SK-N-SH treated with all-trans-retinoic acid at 6 μM for 48 hours (cell line): ENCODE data around the gene TNPO3.

Source experiments
- CSDC2 ChIP-seq: fragments of 250-450 bp; sonication (Bioruptor Pico); IDR thresholded peaks from 2 replicates; pipeline ENCODE4 v1.5.0; 2020; ENCODE audit warnings: mild to moderate bottlenecking, moderate library complexity
- SNAI2 ChIP-seq: fragments of 250-450 bp; sonication (Bioruptor Pico); IDR thresholded peaks from 2 replicates; pipeline ENCODE4 v1.5.0; 2020; ENCODE audit warnings: mild to moderate bottlenecking, moderate library complexity
- TF ChIP-seq, protein P1 (sequence below): fragments of 250-450 bp; sonication (Bioruptor Pico); IDR thresholded peaks from 2 replicates; pipeline ENCODE4 v1.8.0; 2020; ENCODE audit warnings: mild to moderate bottlenecking, moderate library complexity, borderline replicate concordance
- TF ChIP-seq, protein P2 (sequence below): fragments of 250-450 bp; sonication (Bioruptor Pico); IDR thresholded peaks from 2 replicates; pipeline ENCODE4 v1.5.1; 2021; ENCODE audit warnings: mild to moderate bottlenecking, moderate library complexity

GRCh38 chr7:129098409-129099084 is 43.6 kb upstream of the TNPO3 start:
- TF ChIP-seq SNAI2 (CRISPR knock-in tag) (no peak), CSDC2 (CRISPR knock-in tag) (no peak)
- TF ChIP-seq, protein P1, sequence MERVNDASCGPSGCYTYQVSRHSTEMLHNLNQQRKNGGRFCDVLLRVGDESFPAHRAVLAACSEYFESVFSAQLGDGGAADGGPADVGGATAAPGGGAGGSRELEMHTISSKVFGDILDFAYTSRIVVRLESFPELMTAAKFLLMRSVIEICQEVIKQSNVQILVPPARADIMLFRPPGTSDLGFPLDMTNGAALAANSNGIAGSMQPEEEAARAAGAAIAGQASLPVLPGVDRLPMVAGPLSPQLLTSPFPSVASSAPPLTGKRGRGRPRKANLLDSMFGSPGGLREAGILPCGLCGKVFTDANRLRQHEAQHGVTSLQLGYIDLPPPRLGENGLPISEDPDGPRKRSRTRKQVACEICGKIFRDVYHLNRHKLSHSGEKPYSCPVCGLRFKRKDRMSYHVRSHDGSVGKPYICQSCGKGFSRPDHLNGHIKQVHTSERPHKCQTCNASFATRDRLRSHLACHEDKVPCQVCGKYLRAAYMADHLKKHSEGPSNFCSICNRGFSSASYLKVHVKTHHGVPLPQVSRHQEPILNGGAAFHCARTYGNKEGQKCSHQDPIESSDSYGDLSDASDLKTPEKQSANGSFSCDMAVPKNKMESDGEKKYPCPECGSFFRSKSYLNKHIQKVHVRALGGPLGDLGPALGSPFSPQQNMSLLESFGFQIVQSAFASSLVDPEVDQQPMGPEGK (CRISPR knock-in tag) = no peak
- TF ChIP-seq, protein P2, sequence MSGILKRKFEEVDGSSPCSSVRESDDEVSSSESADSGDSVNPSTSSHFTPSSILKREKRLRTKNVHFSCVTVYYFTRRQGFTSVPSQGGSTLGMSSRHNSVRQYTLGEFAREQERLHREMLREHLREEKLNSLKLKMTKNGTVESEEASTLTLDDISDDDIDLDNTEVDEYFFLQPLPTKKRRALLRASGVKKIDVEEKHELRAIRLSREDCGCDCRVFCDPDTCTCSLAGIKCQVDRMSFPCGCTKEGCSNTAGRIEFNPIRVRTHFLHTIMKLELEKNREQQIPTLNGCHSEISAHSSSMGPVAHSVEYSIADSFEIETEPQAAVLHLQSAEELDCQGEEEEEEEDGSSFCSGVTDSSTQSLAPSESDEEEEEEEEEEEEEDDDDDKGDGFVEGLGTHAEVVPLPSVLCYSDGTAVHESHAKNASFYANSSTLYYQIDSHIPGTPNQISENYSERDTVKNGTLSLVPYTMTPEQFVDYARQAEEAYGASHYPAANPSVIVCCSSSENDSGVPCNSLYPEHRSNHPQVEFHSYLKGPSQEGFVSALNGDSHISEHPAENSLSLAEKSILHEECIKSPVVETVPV = no peak
